ENCODE results near the gene NFATC2.

NFATC2 gene

DNA sequence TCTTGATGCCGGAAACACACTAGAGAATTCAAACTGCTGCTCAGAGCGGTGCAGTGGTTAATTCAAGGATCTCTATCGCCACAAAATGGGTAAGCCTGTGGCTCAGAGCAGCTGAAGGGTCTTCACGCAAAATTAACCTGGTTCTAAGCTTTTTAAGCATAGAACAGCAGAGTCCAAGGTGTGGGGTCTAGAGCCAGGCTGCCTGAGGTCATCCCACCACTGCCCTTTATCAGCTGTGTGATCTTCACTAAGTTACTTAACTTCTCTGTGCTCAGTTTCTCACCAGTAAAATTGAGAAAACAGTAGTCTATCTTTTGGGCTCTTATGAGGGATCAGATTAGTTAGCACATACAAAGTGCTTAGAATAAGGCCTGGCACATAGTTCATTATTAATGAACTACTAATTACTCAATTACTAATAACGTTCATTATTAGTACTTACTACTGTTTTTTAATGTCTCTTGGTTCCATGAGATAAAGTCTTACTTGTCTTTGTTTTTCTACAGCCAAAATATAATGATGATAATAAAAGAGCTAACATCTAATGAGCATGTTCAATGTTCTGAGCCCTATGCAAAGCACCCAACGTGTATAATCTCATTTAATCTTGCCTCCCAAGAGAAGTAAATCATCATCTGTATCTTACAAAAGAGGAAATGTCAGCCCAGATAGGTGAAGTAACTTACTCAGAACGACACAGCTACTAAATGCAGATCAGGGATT lies 92.9 kb downstream of the NFATC2 start:
- no peak overlapping the region for H3K4me3 ChIP-seq (ENCODE audit: low read depth, low read length)
- TF ChIP-seq, protein P1, sequence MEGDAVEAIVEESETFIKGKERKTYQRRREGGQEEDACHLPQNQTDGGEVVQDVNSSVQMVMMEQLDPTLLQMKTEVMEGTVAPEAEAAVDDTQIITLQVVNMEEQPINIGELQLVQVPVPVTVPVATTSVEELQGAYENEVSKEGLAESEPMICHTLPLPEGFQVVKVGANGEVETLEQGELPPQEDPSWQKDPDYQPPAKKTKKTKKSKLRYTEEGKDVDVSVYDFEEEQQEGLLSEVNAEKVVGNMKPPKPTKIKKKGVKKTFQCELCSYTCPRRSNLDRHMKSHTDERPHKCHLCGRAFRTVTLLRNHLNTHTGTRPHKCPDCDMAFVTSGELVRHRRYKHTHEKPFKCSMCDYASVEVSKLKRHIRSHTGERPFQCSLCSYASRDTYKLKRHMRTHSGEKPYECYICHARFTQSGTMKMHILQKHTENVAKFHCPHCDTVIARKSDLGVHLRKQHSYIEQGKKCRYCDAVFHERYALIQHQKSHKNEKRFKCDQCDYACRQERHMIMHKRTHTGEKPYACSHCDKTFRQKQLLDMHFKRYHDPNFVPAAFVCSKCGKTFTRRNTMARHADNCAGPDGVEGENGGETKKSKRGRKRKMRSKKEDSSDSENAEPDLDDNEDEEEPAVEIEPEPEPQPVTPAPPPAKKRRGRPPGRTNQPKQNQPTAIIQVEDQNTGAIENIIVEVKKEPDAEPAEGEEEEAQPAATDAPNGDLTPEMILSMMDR (IDR thresholded peaks at IDR 0.05; ENCODE audit: control insufficient read depth, extremely low read depth, insufficient read depth): no peak
- DNase-seq (ENCODE audit: low read depth): no peak

DNA sequence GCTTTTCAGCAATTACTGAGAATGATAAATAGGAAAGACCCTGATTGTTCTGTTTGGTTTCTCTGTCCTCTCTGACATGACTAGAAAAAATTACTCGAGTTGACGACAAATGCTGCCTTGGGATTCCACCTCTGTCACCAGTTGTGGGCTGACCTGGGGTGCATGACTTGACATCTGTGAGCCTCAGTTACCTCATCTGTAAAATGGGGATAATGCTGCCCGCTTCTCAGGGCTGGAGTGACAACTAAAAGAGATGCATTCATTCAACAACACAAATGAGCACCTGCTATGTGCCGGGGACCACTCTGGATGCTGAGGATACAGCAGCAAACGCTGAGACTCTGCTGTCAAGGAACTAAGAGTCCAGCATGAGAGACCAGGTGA lies 94.8 kb downstream of the NFATC2 start:
- no peak overlapping the region for H3K4me3 ChIP-seq (ENCODE audit: low read depth, low read length)
- no peak for DNase-seq (ENCODE audit: low read depth)

DNA sequence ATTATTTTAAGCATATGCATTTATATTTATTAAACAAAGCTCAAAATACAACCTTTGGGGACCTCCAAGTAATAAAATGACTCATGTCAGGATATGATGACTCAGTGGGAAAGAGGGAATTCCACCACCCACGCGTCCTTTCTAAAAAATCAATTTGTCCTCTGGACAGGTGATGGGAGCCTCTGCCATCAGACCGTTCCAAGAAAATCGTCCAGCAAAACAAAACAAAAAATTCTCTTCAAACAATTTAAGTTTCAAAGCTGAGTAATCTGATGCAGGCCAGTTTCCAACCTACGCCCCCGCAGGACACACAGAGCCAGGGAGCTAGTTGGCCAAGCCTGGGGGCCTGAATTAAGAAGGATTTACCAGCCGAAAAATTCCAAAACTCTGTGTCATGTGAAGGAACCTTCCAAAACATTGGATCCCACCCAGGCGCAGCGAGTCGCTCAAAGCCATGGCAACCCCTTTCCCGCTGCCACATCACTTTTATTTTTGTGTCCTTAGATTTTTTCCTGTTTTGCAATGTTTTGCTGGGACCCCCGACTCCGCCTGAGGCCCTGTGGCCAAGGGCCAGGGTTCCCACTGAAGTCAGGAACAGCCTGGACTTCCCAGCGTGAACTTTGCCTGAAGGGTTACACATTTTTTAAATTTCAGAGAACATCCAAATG lies 95.3 kb downstream of the NFATC2 start:
- TF ChIP-seq, protein P1 (IDR thresholded peaks at IDR 0.05; ENCODE audit: control insufficient read depth, extremely low read depth, insufficient read depth): no peak
- no peak for DNase-seq (ENCODE audit: low read depth)
- no peak overlapping the region for H3K4me3 ChIP-seq (ENCODE audit: low read depth, low read length)

More for the DNA sequence above, 94.8 kb downstream of the NFATC2 start:
- TF ChIP-seq, protein P1 (IDR thresholded peaks at IDR 0.05; ENCODE audit: control insufficient read depth, extremely low read depth, insufficient read depth): no peak

DNA sequence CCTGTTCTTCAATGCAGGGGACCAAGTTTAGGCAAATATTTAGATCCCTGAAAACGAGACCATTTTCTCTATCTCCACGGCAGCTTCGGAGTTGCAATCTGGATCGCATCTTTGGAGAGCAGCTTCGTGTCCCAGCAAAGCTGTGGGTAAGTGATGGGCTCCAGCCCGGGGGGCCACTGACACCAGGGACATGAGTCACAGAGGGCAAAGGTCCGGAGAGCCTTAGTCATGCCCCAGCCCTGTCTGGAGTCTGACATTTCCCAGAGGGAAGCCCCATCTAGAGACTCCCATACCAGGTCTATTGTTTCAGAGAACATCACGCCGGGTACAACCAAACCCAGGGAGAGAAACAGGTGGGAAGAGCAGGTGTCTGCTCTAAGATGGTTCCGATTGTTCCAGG lies 95.9 kb downstream of the NFATC2 start:
- DNase-seq (ENCODE audit: low read depth): no peak
- TF ChIP-seq, protein P1 (IDR thresholded peaks at IDR 0.05; ENCODE audit: control insufficient read depth, extremely low read depth, insufficient read depth): no peak
- H3K4me3 ChIP-seq (ENCODE audit: low read depth, low read length): no peak overlapping the region

DNA sequence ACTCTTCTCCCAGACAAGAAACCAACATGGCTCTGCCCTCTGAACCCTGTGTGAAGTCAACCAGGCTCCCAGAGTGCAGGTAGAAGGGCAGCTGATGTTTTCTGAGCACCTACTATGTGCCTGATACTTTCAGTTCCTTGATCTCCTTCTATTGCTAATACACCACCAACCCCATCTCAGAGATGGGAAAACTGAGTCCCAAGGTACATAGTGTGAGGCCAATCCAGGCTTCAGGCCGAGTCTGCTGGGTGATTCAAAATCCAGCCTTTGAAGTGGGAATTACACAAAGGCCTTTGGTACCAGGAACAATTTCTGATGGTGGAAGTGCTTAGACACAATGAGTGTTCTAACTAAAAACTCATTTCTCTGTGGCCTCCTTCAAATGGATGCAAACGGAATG lies 96.3 kb downstream of the NFATC2 start:
- no peak for DNase-seq (ENCODE audit: low read depth)
- TF ChIP-seq, protein P1 (IDR thresholded peaks at IDR 0.05; ENCODE audit: control insufficient read depth, extremely low read depth, insufficient read depth): no peak
- H3K4me3 ChIP-seq (ENCODE audit: low read depth, low read length): no peak overlapping the region

DNA sequence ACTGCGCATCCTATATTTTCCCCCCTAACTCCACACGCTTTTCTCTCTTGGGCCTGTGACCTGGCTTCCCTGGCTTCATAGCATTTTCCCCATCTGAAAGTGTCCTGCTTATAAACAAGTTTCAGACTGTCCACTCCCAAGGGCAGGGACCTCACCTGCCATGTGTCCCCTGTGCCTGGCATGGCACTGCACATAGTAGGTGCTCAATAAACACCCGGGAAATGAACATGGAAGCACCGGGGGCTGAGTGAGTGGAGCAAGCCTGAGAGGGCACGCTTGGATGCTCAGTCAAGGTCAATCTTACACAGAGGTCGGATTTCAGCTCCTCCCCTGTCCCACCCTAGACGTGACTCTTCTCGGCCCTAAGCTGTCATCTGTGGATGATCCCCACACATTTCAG lies 96.9 kb downstream of the NFATC2 start:
- TF ChIP-seq, protein P1 (IDR thresholded peaks at IDR 0.05; ENCODE audit: control insufficient read depth, extremely low read depth, insufficient read depth): no peak
- DNase-seq (ENCODE audit: low read depth): no peak
- H3K4me3 ChIP-seq (ENCODE audit: low read depth, low read length): no peak overlapping the region

All from LNCaP clone FGC (cell line).